NOMO-1 treated with dmso at 0.1 percent for 144 hours (cell line): ENCODE results near the gene EEF1B2.

Experiments
- DNase-seq: peaks from one replicate; lab custom pipeline; 2025; ENCODE audit not compliant: unreplicated experiment; lab: John Stamatoyannopoulos, UW

Gene EEF1B2

GRCh38 chr2:206211657-206212255 lies 52.1 kb downstream of the EEF1B2 start:
- DNase-seq = no peak
